K562 (cell line): ENCODE results near the gene TAF10. TPM values are rescaled to one million over a fixed set of nuclear protein-coding genes. Genes with fewer than 3 reads are reported as not detected.

Experiments used
- CBFB ChIP-seq: sonication (generic); formaldehyde crosslinking; IDR thresholded peaks from 2 replicates; pipeline ENCODE4 v1.4.0; 2020; ENCODE audit warnings: mild to moderate bottlenecking, missing genetic modification reagents
- HES1 ChIP-seq: fragments of 450-650 bp; IDR thresholded peaks from 2 replicates; pipeline ENCODE4 v1.6.1; 2016; ENCODE audit warnings: low read depth, mild to moderate bottlenecking, moderate library complexity
- ILK ChIP-seq: fragments of 450-650 bp; IDR thresholded peaks from 2 replicates; pipeline ENCODE4 v1.6.1; 2016; ENCODE audit warnings: missing genetic modification characterization, low read depth, mild to moderate bottlenecking, missing compliant biosample characterization, moderate library complexity, borderline replicate concordance
- IRF9 ChIP-seq: fragments of 450-650 bp; IDR thresholded peaks from 2 replicates; pipeline ENCODE4 v1.6.1; 2016; ENCODE audit warnings: missing biosample characterization, missing genetic modification characterization
- MCM2 ChIP-seq: fragments of 450-650 bp; IDR thresholded peaks from 2 replicates; pipeline ENCODE4 v1.6.1; 2017; ENCODE audit warnings: low read depth, mild to moderate bottlenecking
- NFE2 ChIP-seq: IDR thresholded peaks from 2 replicates; pipeline ENCODE4 v1.6.1; 2014; ENCODE audit warnings: antibody characterized with exemption, low read depth
- NR2C1 ChIP-seq, 2 experiments: fragments of 450-650 bp; IDR thresholded peaks; 2 replicates each; pipeline ENCODE4 v1.6.1; 2017; ENCODE audit warnings: mild to moderate bottlenecking in 2 of 2, antibody characterized with exemption in 1 of 2, inconsistent platforms in 1 of 2, missing compliant biosample characterization in 1 of 2, missing genetic modification characterization in 1 of 2
- NR2F6 ChIP-seq: fragments of 450-650 bp; formaldehyde crosslinking; IDR thresholded peaks from 2 replicates; pipeline ENCODE4 v1.4.0; 2020; ENCODE audit warnings: mild to moderate bottlenecking
- PML ChIP-seq: IDR thresholded peaks from 2 replicates; pipeline ENCODE4 v1.6.1; 2012; ENCODE audit warnings: low read length, inconsistent platforms
- POLR3A ChIP-seq: IDR thresholded peaks from 2 replicates; pipeline ENCODE4 v1.6.1; 2011; ENCODE audit warnings: borderline replicate concordance, mild to moderate bottlenecking, moderate library complexity; ENCODE audit not compliant: insufficient read length, insufficient read depth; ENCODE audit errors: extremely low read depth
- PRPF4 ChIP-seq: fragments of 200-400 bp; formaldehyde crosslinking; IDR thresholded peaks from one replicate; pipeline ENCODE4 v1.6.1; 2017; ENCODE audit warnings: low read length, low read depth, mild to moderate bottlenecking; ENCODE audit not compliant: insufficient read depth, poor library complexity, severe bottlenecking
- TSC22D4 ChIP-seq: fragments of 450-650 bp; IDR thresholded peaks from 2 replicates; pipeline ENCODE4 v1.6.1; 2016; ENCODE audit warnings: missing genetic modification characterization, missing biosample characterization, control low read depth
- U2AF1 ChIP-seq: fragments of 200-400 bp; formaldehyde crosslinking; optimal IDR thresholded peaks from 2 replicates; pipeline ENCODE3; 2017; ENCODE audit warnings: mild to moderate bottlenecking, low read depth, low read length, moderate library complexity
- ZNF239 ChIP-seq: fragments of 250-450 bp; sonication (Bioruptor Pico); IDR thresholded peaks from 2 replicates; pipeline ENCODE4 v1.4.0; 2020; ENCODE audit warnings: mild to moderate bottlenecking
- ZNF347 ChIP-seq: fragments of 450-650 bp; formaldehyde crosslinking; IDR thresholded peaks from 2 replicates; pipeline ENCODE4 v1.4.0; 2020; ENCODE audit warnings: low read depth, mild to moderate bottlenecking, moderate library complexity
- ZNF592 ChIP-seq: fragments of 450-650 bp; IDR thresholded peaks from 2 replicates; pipeline ENCODE4 v1.6.1; 2017; ENCODE audit warnings: antibody characterized with exemption, mild to moderate bottlenecking
- ZNF780A ChIP-seq: fragments of 250-450 bp; sonication (Bioruptor Pico); IDR thresholded peaks from 2 replicates; pipeline ENCODE4 v1.5.0; 2021; ENCODE audit warnings: mild to moderate bottlenecking
- polyA plus RNA-seq, 8 experiments: library from polyadenylated mRNA; depleted of rRNA in 4 of 8; stranded (reverse) in 5 of 8; unstranded in 3 of 8; fragments of >200 nt; fragmentation: Nextera tagmentation in 2 of 8; fragmentation: Illumina TruSeq in 1 of 8; extraction: Ambion mirVana in 2 of 8; extraction: Trizol in 1 of 8; gene quantifications; 2 replicates each; pipeline versions ENCODE4 v1.2.1 to v1.2.3, GENCODE V29; 2011 to 2014; ENCODE audit warnings: inconsistent platforms in 1 of 8, missing spikeins in 1 of 8
- total RNA-seq, 7 experiments: library from RNA; depleted of rRNA in 6 of 7; stranded (reverse); fragments of >200 nt in 6 of 7; fragmentation: Illumina TruSeq in 2 of 7; extraction: Trizol in 2 of 7; gene quantifications; 2 replicates each; pipeline versions ENCODE4 v1.2.1 to v1.2.3, GENCODE V29; 2011 to 2021; ENCODE audit warnings: low replicate concordance in 1 of 7
- TF ChIP-seq, protein P1 (sequence below): sonication (generic); formaldehyde crosslinking; IDR thresholded peaks from 2 replicates; pipeline ENCODE4 v1.4.0; 2020; ENCODE audit warnings: mild to moderate bottlenecking, missing genetic modification reagents
- TF ChIP-seq, protein P2 (sequence below): fragments of 450-650 bp; conservative IDR thresholded peaks from 2 replicates; pipeline ENCODE4 v1.6.1; 2016; ENCODE audit warnings: missing genetic modification characterization, low read depth, mild to moderate bottlenecking, control low read depth, missing compliant biosample characterization

The TAF10 gene
- total and polyA plus RNA-seq, 9 of the 15 experiments (the other 6 are each of a cell fraction or from before 2014, with no cell fraction given): 19.5 to 197 (median 121) TPM

- no peak for TF ChIP-seq IRF9 (tag)
- no peak for TF ChIP-seq NR2F6 (CRISPR knock-in tag)
- no peak for TF ChIP-seq POLR3A
- TF ChIP-seq U2AF1: no peak
- TF ChIP-seq, protein P1, sequence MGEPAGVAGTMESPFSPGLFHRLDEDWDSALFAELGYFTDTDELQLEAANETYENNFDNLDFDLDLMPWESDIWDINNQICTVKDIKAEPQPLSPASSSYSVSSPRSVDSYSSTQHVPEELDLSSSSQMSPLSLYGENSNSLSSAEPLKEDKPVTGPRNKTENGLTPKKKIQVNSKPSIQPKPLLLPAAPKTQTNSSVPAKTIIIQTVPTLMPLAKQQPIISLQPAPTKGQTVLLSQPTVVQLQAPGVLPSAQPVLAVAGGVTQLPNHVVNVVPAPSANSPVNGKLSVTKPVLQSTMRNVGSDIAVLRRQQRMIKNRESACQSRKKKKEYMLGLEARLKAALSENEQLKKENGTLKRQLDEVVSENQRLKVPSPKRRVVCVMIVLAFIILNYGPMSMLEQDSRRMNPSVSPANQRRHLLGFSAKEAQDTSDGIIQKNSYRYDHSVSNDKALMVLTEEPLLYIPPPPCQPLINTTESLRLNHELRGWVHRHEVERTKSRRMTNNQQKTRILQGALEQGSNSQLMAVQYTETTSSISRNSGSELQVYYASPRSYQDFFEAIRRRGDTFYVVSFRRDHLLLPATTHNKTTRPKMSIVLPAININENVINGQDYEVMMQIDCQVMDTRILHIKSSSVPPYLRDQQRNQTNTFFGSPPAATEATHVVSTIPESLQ (CRISPR knock-in tag): no peak
- TF ChIP-seq ZNF592: no peak
- TF ChIP-seq, protein P2, sequence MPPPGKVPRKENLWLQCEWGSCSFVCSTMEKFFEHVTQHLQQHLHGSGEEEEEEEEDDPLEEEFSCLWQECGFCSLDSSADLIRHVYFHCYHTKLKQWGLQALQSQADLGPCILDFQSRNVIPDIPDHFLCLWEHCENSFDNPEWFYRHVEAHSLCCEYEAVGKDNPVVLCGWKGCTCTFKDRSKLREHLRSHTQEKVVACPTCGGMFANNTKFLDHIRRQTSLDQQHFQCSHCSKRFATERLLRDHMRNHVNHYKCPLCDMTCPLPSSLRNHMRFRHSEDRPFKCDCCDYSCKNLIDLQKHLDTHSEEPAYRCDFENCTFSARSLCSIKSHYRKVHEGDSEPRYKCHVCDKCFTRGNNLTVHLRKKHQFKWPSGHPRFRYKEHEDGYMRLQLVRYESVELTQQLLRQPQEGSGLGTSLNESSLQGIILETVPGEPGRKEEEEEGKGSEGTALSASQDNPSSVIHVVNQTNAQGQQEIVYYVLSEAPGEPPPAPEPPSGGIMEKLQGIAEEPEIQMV: no peak
- peak; percentile 40; the same call in 1 of the 2 replicates for TF ChIP-seq NFE2
- TF ChIP-seq NR2C1 (IDR thresholded peaks at IDR 0.05): no peak
- no peak for TF ChIP-seq NR2C1 (tag; IDR thresholded peaks at IDR 0.05)
- no peak for TF ChIP-seq ZNF780A (CRISPR knock-in tag)
- no peak for TF ChIP-seq TSC22D4
- TF ChIP-seq PRPF4: no peak
- no peak for TF ChIP-seq CBFB (CRISPR knock-in tag)
- no peak for TF ChIP-seq ILK
- TF ChIP-seq HES1: no peak
- TF ChIP-seq ZNF347 (CRISPR knock-in tag): no peak
- no peak for TF ChIP-seq MCM2
- no peak for TF ChIP-seq ZNF239 (CRISPR knock-in tag)
- no peak for TF ChIP-seq PML
These were observed 39.0 kb upstream of the TAF10 start (continued) for GRCh38 chr11:6650980-6651379.
